Lower leg skin (tissue), 3 donors: ENCODE measurements around the gene SMG6.

Experiments used
- POLR2A ChIP-seq, 2 donors: fragments of 450-650 bp; IDR thresholded peaks; one replicate each; pipeline ENCODE4 v1.6.1; 2016 to 2017; ENCODE audit warnings: antibody characterized with exemption in 2 of 2, mild to moderate bottlenecking in 1 of 2, moderate library complexity in 1 of 2
- TF ChIP-seq, protein P1 (sequence below), 3 donors: fragments of 450-650 bp; IDR thresholded peaks; one replicate each; pipeline ENCODE4 v1.5.1; 2016; ENCODE audit warnings: antibody characterized with exemption in 3 of 3, mild to moderate bottlenecking in 3 of 3, moderate library complexity in 2 of 3

DNA sequence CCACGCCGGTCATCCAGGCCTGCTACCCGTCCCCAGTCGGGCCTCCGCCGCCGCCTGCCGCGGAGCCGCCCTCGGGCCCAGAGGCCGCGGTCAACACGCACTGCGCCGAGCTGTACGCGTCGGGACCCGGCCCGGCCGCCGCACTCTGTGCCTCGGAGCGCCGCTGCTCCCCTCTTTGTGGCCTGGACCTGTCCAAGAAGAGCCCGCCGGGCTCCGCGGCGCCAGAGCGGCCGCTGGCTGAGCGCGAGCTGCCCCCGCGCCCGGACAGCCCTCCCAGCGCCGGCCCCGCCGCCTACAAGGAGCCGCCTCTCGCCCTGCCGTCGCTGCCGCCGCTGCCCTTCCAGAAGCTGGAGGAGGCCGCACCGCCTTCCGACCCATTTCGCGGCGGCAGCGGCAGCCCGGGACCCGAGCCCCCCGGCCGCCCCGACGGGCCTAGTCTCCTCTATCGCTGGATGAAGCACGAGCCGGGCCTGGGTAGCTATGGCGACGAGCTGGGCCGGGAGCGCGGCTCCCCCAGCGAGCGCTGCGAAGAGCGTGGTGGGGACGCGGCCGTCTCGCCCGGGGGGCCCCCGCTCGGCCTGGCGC lies 246.3 kb downstream of the SMG6 start:
- TF ChIP-seq, protein P1, sequence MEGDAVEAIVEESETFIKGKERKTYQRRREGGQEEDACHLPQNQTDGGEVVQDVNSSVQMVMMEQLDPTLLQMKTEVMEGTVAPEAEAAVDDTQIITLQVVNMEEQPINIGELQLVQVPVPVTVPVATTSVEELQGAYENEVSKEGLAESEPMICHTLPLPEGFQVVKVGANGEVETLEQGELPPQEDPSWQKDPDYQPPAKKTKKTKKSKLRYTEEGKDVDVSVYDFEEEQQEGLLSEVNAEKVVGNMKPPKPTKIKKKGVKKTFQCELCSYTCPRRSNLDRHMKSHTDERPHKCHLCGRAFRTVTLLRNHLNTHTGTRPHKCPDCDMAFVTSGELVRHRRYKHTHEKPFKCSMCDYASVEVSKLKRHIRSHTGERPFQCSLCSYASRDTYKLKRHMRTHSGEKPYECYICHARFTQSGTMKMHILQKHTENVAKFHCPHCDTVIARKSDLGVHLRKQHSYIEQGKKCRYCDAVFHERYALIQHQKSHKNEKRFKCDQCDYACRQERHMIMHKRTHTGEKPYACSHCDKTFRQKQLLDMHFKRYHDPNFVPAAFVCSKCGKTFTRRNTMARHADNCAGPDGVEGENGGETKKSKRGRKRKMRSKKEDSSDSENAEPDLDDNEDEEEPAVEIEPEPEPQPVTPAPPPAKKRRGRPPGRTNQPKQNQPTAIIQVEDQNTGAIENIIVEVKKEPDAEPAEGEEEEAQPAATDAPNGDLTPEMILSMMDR (IDR thresholded peaks at IDR 0.05) = no peak
- no peak for TF ChIP-seq POLR2A (IDR thresholded peaks at IDR 0.05)
